Measurements from ENCODE around the gene CACNB3. TPM values are rescaled to one million over a fixed set of nuclear protein-coding genes. Genes with fewer than 3 reads are reported as not detected.
A peak's percentile ranks its signal among the peaks of the same experiment; 100 is the strongest.

CACNB3 gene
- total and polyA plus RNA-seq, 2 donors (not counting 1 experiment from before 2014, with no cell fraction given): 1.6 to 4.0 TPM

DNA sequence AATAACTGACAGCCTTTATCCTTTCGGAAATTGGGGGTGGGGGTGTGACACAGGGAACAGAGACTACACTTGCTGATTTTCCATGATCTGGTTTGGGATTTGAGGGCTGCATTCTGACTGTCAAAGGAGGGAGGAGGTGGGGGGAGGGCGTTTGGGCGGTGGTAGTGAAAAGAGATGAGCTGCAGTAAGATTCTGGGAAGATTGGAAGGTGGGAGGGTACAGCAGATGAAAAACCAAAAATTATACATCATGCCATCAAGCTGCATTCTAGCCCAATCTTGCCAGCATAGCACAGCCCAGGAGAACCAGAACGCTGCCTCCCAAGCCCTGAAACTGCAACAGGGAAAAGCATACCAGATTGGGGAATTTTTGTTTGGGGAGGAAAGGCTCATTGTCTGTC is 45.0 kb downstream of the CACNB3 start:
- H3K4me1 ChIP-seq (ENCODE audit: control insufficient read depth in 2 of 2, insufficient read depth in 2 of 2, low read length in 2 of 2): peaks cover 21 to 24% of the 10 kb centered on the region in 2 donors
- H2AFZ ChIP-seq (ENCODE audit: insufficient read depth, low read depth, low read length, poor library complexity, severe bottlenecking): no peak overlapping the region
- no peak overlapping the region for H3K4me2 ChIP-seq (replicated peaks; ENCODE audit: low read depth, low read length, poor library complexity, severe bottlenecking)
- no peaks in the 10 kb centered on the region for H3K36me3 ChIP-seq (replicated peaks in 1 of 2; ENCODE audit: control extremely low read depth in 1 of 2, control insufficient read depth in 1 of 2, extremely low read depth in 1 of 2, insufficient read depth in 2 of 2, low read length in 1 of 2)
- no peak overlapping the region for H3K4me3 ChIP-seq (ENCODE audit: control extremely low read depth in 1 of 5, extremely low read depth in 1 of 5, insufficient read depth in 1 of 5, low read depth in 2 of 5, low read length in 4 of 5)
- Mint-ChIP-seq H3K4me1 (peaks cover 28% of the 10 kb centered on the region), H3K9me3 (ENCODE audit: insufficient read depth) (no peaks in the 10 kb centered on the region), H3K4me3 (peak overlapping the region; percentile 16), H3K27ac (no peak overlapping the region), H3K27me3 (no peaks in the 10 kb centered on the region)
- no peak overlapping the region for H3K9ac ChIP-seq (ENCODE audit: low read length)
- intact Hi-C loops (cut with micrococcal nuclease): no loop called here
- peaks cover 0 to 9% (median 1%) of the 10 kb centered on the region in 4 experiments for H3K27me3 ChIP-seq (replicated peaks in 1 of 4; ENCODE audit: control extremely low read depth in 1 of 4, control insufficient read depth in 3 of 4, insufficient read depth in 4 of 4, low read length in 3 of 4)
- H3K27ac ChIP-seq (ENCODE audit: low read length in 2 of 2): no peak overlapping the region
- POLR2A ChIA-PET: no interaction called here
- no peaks in the 10 kb centered on the region for H3K9me3 ChIP-seq (ENCODE audit: control extremely low read depth in 1 of 3, control insufficient read depth in 2 of 3, insufficient read depth in 1 of 3, low read length in 2 of 3)
- WGBS (ENCODE audit: insufficient coverage): 62% methylated on average over 3 of the region's 4 CpGs
- H4K20me1 ChIP-seq (ENCODE audit: control insufficient read depth, insufficient read depth, low read length, poor library complexity, severe bottlenecking): no peaks in the 10 kb centered on the region
- TF ChIP-seq, protein P1, sequence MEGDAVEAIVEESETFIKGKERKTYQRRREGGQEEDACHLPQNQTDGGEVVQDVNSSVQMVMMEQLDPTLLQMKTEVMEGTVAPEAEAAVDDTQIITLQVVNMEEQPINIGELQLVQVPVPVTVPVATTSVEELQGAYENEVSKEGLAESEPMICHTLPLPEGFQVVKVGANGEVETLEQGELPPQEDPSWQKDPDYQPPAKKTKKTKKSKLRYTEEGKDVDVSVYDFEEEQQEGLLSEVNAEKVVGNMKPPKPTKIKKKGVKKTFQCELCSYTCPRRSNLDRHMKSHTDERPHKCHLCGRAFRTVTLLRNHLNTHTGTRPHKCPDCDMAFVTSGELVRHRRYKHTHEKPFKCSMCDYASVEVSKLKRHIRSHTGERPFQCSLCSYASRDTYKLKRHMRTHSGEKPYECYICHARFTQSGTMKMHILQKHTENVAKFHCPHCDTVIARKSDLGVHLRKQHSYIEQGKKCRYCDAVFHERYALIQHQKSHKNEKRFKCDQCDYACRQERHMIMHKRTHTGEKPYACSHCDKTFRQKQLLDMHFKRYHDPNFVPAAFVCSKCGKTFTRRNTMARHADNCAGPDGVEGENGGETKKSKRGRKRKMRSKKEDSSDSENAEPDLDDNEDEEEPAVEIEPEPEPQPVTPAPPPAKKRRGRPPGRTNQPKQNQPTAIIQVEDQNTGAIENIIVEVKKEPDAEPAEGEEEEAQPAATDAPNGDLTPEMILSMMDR (IDR thresholded peaks at IDR 0.05): no peak
- no peak for TF ChIP-seq EZH2 (IDR thresholded peaks at IDR 0.05; ENCODE audit: borderline replicate concordance, insufficient read depth, low read depth, low read length, poor library complexity, severe bottlenecking)
- CTCF ChIA-PET: interaction anchor here (8.6 to 9.3 kb wide), 2 partner anchors 10 to 27 kb away, joined by 53 to 82 read pairs; partner anchors contain the start of gene DDX23
- no peak for DNase-seq
- H3K79me2 ChIP-seq (ENCODE audit: control insufficient read depth, insufficient read depth, low read length): peaks cover 2% of the 10 kb centered on the region
- ATAC-seq (ENCODE audit: low read depth): no peak

DNA sequence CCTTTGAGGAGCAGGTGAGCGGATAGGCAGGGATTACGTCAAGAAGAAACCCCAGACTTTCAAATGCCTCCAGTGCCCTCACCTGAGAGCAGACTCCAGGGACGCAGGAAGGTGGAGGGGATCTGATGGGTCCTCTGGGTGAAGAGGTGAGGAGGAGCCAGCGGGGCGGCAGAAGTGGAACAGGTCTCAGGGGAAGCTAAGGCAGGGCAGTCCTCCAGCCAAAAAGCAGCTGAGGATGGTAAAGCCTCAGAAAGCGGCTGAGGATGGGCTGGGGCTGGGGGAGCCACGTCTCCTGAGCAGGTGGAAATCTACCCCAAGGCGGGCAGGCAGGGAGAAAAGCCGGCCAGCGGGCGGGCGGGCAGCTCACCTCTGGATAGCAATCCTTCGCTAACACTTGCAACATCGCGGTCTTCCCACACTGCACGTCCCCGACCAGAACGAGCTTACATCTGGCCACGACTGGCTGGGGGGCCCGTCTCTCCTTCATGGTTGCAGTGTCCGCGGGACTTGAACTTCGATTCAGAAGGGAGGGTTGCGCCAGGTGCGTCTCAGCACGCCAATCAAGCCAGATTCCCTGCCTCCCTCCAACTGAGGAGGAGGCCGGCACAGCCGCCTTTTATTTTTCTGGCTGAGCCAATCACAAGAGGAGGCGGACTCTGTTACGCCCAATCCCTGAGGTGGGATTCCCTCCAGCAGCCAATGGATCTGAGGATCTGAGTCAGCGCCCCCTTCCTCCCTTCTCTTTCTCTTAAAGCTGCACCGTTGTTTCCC is 47.2 kb downstream of the CACNB3 start, which contains the start of gene RND1:
RND1 (minus strand) TSS at position 590 of the 771 bp plus-strand sequence; CDS start at position 487, 103 bp downstream.
- ATAC-seq (ENCODE audit: low read depth): peak; percentile 91
- intact Hi-C loops (cut with micrococcal nuclease): loop anchor here (1.0 to 5.0 kb wide), 2 partner anchors 12 to 757 kb away; partner anchors contain the start of gene PRPF40B
- peak within 1 kb of the TSS; percentile 93 for H3K4me3 Mint-ChIP-seq
- H3K9ac ChIP-seq (ENCODE audit: low read length): peak within 1 kb of the TSS; percentile 73
- no peaks in the 10 kb centered on the region for H3K9me3 Mint-ChIP-seq (ENCODE audit: insufficient read depth)
- peak within 1 kb of the TSS; percentile 74 for H3K27ac Mint-ChIP-seq
- H3K36me3 ChIP-seq (replicated peaks in 1 of 2; ENCODE audit: control extremely low read depth in 1 of 2, control insufficient read depth in 1 of 2, extremely low read depth in 1 of 2, insufficient read depth in 2 of 2, low read length in 1 of 2): no peaks in the 10 kb centered on the region
- under 1% methylated on average over 30 of the region's 32 CpGs for WGBS (ENCODE audit: insufficient coverage)
- no peaks in the 10 kb centered on the region for H4K20me1 ChIP-seq (ENCODE audit: control insufficient read depth, insufficient read depth, low read length, poor library complexity, severe bottlenecking)
- DNase-seq: peak; percentile 93
- peak within 1 kb of the TSS; percentile 83 for H2AFZ ChIP-seq (ENCODE audit: insufficient read depth, low read depth, low read length, poor library complexity, severe bottlenecking)
- peak within 1 kb of the TSS; percentile 39 to 73 (median 70) for H3K4me3 ChIP-seq (ENCODE audit: control extremely low read depth in 1 of 5, extremely low read depth in 1 of 5, insufficient read depth in 1 of 5, low read depth in 2 of 5, low read length in 4 of 5)
- peak within 1 kb of the TSS; percentile 84 for H3K4me2 ChIP-seq (replicated peaks; ENCODE audit: low read depth, low read length, poor library complexity, severe bottlenecking)
- POLR2A ChIA-PET: interaction anchor here (0.5 to 2.5 kb wide), 7 partner anchors 11 to 876 kb away, joined by 3 to 37 read pairs (median 4); partner anchors contain the start of genes DDX23 and TMBIM6
- H3K27me3 Mint-ChIP-seq: no peaks in the 10 kb centered on the region
- H3K27ac ChIP-seq (ENCODE audit: low read length in 2 of 2): peak within 1 kb of the TSS; percentile 48 to 63
- CTCF ChIA-PET: interaction anchor here (1.0 to 9.3 kb wide), 9 partner anchors 9 to 132 kb away, joined by 3 to 82 read pairs (median 4); partner anchors contain the start of genes ARF3 and DDX23
- H3K4me1 ChIP-seq (ENCODE audit: control insufficient read depth in 2 of 2, insufficient read depth in 2 of 2, low read length in 2 of 2): peaks cover 21 to 24% of the 10 kb centered on the region in 2 donors
- peaks cover 2% of the 10 kb centered on the region for H3K79me2 ChIP-seq (ENCODE audit: control insufficient read depth, insufficient read depth, low read length)
- no peaks in the 10 kb centered on the region for H3K9me3 ChIP-seq (ENCODE audit: control extremely low read depth in 1 of 3, control insufficient read depth in 2 of 3, insufficient read depth in 1 of 3, low read length in 2 of 3)
- peaks cover 28% of the 10 kb centered on the region for H3K4me1 Mint-ChIP-seq
- H3K27me3 ChIP-seq (replicated peaks in 1 of 4; ENCODE audit: control extremely low read depth in 1 of 4, control insufficient read depth in 3 of 4, insufficient read depth in 4 of 4, low read length in 3 of 4): peaks cover 0 to 9% (median 1%) of the 10 kb centered on the region in 4 experiments
- no peak for TF ChIP-seq EZH2 (IDR thresholded peaks at IDR 0.05; ENCODE audit: borderline replicate concordance, insufficient read depth, low read depth, low read length, poor library complexity, severe bottlenecking)
- TF ChIP-seq, protein P1 (IDR thresholded peaks at IDR 0.05): no peak
